DOHH2 (cell line): ENCODE data around the gene SEMA6A.

Source experiments
- H3F3A ChIP-seq: fragments of 200-600 bp; sonication (generic), shearing (Covaris generic); 2 replicates; pipeline ENCODE4 v1.6.0; 2016; ENCODE audit warnings: antibody characterized with exemption, mild to moderate bottlenecking; ENCODE audit not compliant: control insufficient read depth, insufficient read depth
- H3K27ac ChIP-seq: fragments of 200-600 bp; sonication (generic); 2 replicates; pipeline ENCODE4 v1.5.1; 2014; ENCODE audit warnings: low read depth, mild to moderate bottlenecking, low read length, moderate library complexity
- H3K27me3 ChIP-seq: fragments of 200-600 bp; sonication (generic); 2 replicates; pipeline ENCODE4 v1.6.1; 2014; ENCODE audit warnings: mild to moderate bottlenecking, low read length, mixed read lengths; ENCODE audit not compliant: control insufficient read depth
- H3K36me3 ChIP-seq: fragments of 200-600 bp; sonication (generic); 2 replicates; pipeline ENCODE4 v1.6.1; 2014; ENCODE audit warnings: mild to moderate bottlenecking, low read length, moderate library complexity, mixed read lengths; ENCODE audit not compliant: control insufficient read depth
- H3K4me1 ChIP-seq: fragments of 200-600 bp; sonication (generic); 2 replicates; pipeline ENCODE4 v1.6.1; 2014; ENCODE audit warnings: mild to moderate bottlenecking, low read length, mixed read lengths; ENCODE audit not compliant: control insufficient read depth
- H3K4me2 ChIP-seq: fragments of 200-600 bp; sonication (generic); 2 replicates; pipeline ENCODE4 v1.6.0; 2014; ENCODE audit warnings: mild to moderate bottlenecking, low read length, moderate library complexity
- H3K4me3 ChIP-seq: fragments of 200-600 bp; sonication (generic); 2 replicates; pipeline ENCODE4 v1.5.1; 2014; ENCODE audit warnings: mild to moderate bottlenecking, low read length, mixed read lengths
- H3K79me2 ChIP-seq: fragments of 200-600 bp; sonication (generic); 2 replicates; pipeline ENCODE4 v1.6.1; 2014; ENCODE audit warnings: mild to moderate bottlenecking, low read length, mixed read lengths; ENCODE audit not compliant: control insufficient read depth
- H3K9me2 ChIP-seq: fragments of 200-600 bp; sonication (generic); replicated peaks from 2 replicates; pipeline ENCODE4 v1.6.1; 2014; ENCODE audit warnings: mild to moderate bottlenecking, low read length, mixed read lengths; ENCODE audit not compliant: control insufficient read depth
- H3K9me3 ChIP-seq: fragments of 200-600 bp; sonication (generic); 2 replicates; pipeline ENCODE4 v1.6.1; 2014; ENCODE audit warnings: antibody characterized with exemption, low read length, mixed read lengths; ENCODE audit not compliant: control insufficient read depth, insufficient read depth
- H4K20me1 ChIP-seq: fragments of 200-600 bp; sonication (generic); 2 replicates; pipeline ENCODE4 v1.6.0; 2014; ENCODE audit warnings: low read depth, mild to moderate bottlenecking, antibody characterized with exemption, low read length, moderate library complexity; ENCODE audit not compliant: control insufficient read depth, insufficient read depth
- EZH2phosphoT487 ChIP-seq: fragments of 200-600 bp; sonication (generic); IDR thresholded peaks from 2 replicates; pipeline ENCODE4 v1.6.1; 2017; ENCODE audit warnings: borderline replicate concordance, mild to moderate bottlenecking, antibody characterized with exemption, low read length, moderate library complexity, mixed read lengths
- TF ChIP-seq, protein P1 (sequence below): fragments of 200-600 bp; sonication (generic); IDR thresholded peaks from one replicate; pipeline ENCODE4 v1.5.1; 2014; ENCODE audit warnings: antibody characterized with exemption, mild to moderate bottlenecking, low read depth, low read length; ENCODE audit not compliant: poor library complexity, severe bottlenecking

SEMA6A gene

DNA sequence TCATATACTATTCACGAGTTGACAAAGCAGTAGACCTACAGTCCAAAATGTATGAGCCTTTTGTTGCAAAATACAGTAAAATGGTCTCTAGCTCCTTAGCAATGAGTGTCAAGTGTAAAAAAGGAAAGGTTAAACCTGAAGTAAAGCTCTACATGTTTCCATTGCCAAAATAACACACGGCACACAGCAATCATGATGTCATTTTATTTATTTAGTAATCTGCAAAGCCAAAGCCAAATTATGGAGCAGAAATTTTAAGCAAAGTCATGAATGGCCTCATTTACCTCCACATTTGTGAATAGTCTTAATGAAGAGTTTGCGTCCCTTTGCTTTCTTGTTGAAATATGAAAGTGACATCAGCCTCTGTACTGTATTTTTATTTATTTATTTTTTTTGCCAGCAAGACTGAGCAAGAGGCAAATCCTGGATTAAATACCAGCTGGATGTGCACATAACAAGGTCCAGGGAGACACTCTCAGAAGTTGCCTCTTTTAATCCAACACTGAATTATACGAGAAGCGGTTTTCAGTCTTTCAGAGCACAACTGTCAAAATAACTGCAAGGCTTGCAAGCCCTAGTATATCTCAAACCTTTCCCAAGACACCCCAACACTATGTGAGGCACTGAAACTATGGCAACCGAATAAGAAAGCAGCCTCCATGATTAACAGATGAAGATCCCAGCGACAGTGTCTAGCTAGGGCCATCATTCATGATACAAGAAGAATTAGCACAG is 9.7 kb downstream of the SEMA6A start:
- Histone ChIP-seq H3K9me2 (no peaks in the 10 kb centered on the region), H3K4me2 (no peak overlapping the region), H3K4me1 (peaks cover 3% of the 10 kb centered on the region; the same call in 1 of the 2 replicates), H3K4me3 (no peak overlapping the region), H4K20me1 (no peaks in the 10 kb centered on the region), H3K9me3 (no peaks in the 10 kb centered on the region), H3K27ac (no peak overlapping the region), H3K36me3 (no peaks in the 10 kb centered on the region), H3K79me2 (no peaks in the 10 kb centered on the region), H3F3A (no peaks in the 10 kb centered on the region), H3K27me3 (peaks cover 21% of the 10 kb centered on the region)
- no peak for TF ChIP-seq EZH2phosphoT487
- TF ChIP-seq, protein P1, sequence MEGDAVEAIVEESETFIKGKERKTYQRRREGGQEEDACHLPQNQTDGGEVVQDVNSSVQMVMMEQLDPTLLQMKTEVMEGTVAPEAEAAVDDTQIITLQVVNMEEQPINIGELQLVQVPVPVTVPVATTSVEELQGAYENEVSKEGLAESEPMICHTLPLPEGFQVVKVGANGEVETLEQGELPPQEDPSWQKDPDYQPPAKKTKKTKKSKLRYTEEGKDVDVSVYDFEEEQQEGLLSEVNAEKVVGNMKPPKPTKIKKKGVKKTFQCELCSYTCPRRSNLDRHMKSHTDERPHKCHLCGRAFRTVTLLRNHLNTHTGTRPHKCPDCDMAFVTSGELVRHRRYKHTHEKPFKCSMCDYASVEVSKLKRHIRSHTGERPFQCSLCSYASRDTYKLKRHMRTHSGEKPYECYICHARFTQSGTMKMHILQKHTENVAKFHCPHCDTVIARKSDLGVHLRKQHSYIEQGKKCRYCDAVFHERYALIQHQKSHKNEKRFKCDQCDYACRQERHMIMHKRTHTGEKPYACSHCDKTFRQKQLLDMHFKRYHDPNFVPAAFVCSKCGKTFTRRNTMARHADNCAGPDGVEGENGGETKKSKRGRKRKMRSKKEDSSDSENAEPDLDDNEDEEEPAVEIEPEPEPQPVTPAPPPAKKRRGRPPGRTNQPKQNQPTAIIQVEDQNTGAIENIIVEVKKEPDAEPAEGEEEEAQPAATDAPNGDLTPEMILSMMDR: no peak

DNA sequence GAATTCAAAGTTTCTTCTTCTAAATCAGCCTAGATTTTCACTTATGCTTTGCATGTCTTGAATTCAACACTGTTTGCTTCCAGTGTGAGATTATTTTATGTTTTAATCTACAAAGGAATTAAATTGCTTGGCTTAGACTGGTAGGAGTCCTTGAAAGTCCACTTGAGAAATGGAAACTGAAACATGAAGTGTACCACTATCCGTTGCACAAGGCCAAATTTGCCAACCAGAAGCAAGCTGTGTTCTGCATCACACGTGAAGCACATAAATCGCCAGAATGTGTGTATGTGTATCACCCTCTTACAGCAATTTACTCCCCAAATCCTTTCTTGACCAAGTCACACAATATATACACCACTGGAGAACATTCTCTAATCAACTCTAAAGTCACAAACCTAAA is 10.3 kb downstream of the SEMA6A start:
- no peaks in the 10 kb centered on the region for H4K20me1 ChIP-seq
- H3K9me3 ChIP-seq: no peaks in the 10 kb centered on the region
- TF ChIP-seq, protein P1: no peak
- TF ChIP-seq EZH2phosphoT487: no peak
- peaks cover 3% of the 10 kb centered on the region; the same call in 1 of the 2 replicates for H3K4me1 ChIP-seq
- H3F3A ChIP-seq: no peaks in the 10 kb centered on the region
- H3K27me3 ChIP-seq: peaks cover 16% of the 10 kb centered on the region
- H3K79me2 ChIP-seq: no peaks in the 10 kb centered on the region
- no peak overlapping the region for H3K4me2 ChIP-seq
- no peak overlapping the region for H3K4me3 ChIP-seq
- no peaks in the 10 kb centered on the region for H3K9me2 ChIP-seq
- H3K36me3 ChIP-seq: no peaks in the 10 kb centered on the region
- H3K27ac ChIP-seq: no peak overlapping the region

DNA sequence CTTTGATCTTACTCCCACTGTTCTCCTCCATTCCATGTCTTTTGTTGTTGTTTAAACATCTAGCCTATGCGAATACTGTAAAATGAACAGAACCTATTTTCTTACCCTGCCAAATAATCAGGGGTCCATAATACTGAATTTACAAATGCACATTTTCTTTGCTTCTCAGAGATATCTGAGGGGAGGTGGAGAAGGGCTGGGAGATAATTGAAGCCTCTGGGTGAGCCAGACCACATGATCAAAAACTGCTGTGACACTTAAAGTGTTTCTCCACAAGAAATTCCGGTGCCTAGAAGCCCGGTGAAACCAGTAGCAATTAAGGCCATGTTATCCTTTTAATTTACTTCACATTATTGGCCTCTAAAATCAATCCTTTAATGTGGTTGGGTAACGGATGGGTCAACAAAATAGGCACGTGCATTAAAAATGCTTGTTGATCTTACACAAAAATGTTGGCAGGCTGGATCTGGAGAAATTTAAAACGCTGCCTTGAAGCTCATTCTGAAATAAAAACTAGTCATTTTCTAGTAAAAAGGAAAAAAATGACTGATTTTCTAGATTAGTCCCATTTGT is 10.8 kb downstream of the SEMA6A start:
- no peaks in the 10 kb centered on the region for H3K79me2 ChIP-seq
- no peak overlapping the region for H3K27ac ChIP-seq
- no peaks in the 10 kb centered on the region for H4K20me1 ChIP-seq
- H3K27me3 ChIP-seq: peaks cover 11% of the 10 kb centered on the region
- no peaks in the 10 kb centered on the region for H3K9me2 ChIP-seq
- H3K9me3 ChIP-seq: no peaks in the 10 kb centered on the region
- H3K4me3 ChIP-seq: no peak overlapping the region
- H3K4me1 ChIP-seq: peaks cover 3% of the 10 kb centered on the region; the same call in 1 of the 2 replicates
- TF ChIP-seq, protein P1: no peak
- TF ChIP-seq EZH2phosphoT487: no peak
- H3F3A ChIP-seq: no peaks in the 10 kb centered on the region
- H3K4me2 ChIP-seq: no peak overlapping the region
- H3K36me3 ChIP-seq: no peaks in the 10 kb centered on the region
